ENCODE measurements around the gene ZNF280D.

DNA sequence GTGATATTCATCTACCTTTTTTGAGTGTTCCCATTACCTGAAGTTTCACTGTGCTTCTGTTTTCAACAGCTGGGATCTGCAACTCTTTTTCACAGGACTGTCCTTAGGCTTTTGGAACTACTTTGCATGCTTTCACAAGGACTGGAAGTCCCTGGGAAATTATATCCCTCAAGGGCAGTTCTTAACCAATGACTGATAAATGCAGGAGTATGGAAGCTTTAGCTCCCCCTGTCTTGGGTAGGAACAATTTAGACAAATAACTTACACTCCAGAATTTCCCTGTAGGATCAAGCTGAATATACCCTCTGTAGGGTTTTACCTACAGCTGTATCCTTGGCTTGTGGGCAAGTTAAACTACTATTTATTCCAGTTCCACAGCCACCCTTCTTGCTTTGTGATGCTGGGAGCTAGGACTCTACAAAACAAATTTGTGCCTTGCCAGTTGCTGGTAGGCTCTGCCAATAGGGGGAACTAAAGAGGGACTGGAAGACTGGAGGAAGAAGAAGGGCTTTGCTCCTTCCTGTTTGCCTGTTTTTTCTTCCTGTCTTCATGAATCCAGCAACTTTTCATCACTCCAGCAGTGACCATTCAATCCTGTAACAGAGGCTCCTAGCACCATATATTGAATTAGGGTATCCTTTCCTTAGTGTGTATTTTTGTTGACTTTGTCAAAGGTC is 6.8 kb upstream of the ZNF280D start:
- TF ChIP-seq EZH2phosphoT487 (IDR thresholded peaks at IDR 0.05; ENCODE audit: insufficient read depth, low read depth) (no peak), EZH2 (IDR thresholded peaks at IDR 0.05; ENCODE audit: insufficient read depth, poor library complexity, severe bottlenecking) (no peak)

All from GM23248 (cell line).